PC-9 (cell line): Measurements from ENCODE around the gene PEX14.

Experiments
- CTCF ChIP-seq: fragments of 200-600 bp; sonication (generic); conservative IDR thresholded peaks from 2 replicates; pipeline ENCODE4 v1.6.1; 2017; ENCODE audit warnings: mixed run types, antibody characterized with exemption, mild to moderate bottlenecking, moderate library complexity
- EZH2 ChIP-seq: fragments of 200-600 bp; sonication (generic); IDR thresholded peaks from 2 replicates; pipeline ENCODE4 v1.8.0; 2017; ENCODE audit warnings: antibody characterized with exemption, low read depth

GRCh38 chr1:10641976-10642375 is 167.2 kb downstream of the PEX14 start:
- no peak for TF ChIP-seq CTCF
- no peak for TF ChIP-seq EZH2
